ENCODE data around the gene OR6C6.
"Not testable (repeated sequence)": the region's sequence is repeated elsewhere in the genome, so short reads cannot be mapped to it uniquely, and the experiment has no call there.

Gene OR6C6

GRCh38 chr12:55296469-55296868 lies at the start of gene OR6C6:
OR6C6 (minus strand) TSS chr12:55296569; CDS start chr12:55295232, 1,337 bp downstream.
- DNase-seq = no peak

DNA sequence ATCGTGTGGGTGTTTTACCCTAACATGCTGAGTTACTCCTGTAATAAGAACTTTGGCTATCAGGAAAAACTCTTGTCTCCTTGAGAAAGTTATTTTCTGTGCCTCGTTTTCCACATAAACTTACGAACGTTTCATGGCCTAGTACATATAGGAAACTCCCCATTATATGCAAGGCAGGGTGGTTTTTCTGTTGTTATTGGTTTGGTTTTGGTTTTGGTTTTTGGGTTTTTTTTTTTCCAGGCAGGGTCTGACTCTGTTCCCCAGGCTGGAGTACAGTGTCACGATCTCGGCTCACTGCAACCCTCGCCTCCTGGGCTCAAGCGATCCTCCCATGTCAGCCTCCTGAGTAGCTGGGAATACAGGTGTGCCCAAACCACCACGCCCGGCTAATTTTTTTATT lies 39.6 kb upstream of the OR6C6 start:
- no peak for DNase-seq

DNA sequence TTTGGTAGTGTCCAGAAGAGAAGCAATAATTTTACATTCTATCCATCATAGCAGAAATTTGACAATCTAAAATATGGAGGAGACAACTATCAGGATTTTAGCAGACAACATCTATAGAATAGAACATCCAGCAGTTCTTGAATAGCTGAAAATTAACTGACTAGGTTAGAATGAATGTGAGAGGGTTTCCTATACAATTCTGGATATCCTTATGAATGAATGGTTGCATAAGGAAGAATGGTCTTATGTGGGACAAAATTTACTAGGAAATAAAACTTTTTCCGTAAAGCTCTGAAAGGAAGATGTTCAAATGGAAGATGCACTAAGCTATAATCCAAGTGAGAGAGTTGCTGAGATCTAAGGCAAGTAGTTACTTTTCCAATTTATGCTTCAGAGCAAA lies 34.1 kb upstream of the OR6C6 start, which contains the start of gene OR6C3:
TSS of gene OR6C3 (plus strand) at position 301 of the 400 bp plus-strand sequence. CDS start 955 bp downstream, outside the sequence.
- DNase-seq = no peak

DNA sequence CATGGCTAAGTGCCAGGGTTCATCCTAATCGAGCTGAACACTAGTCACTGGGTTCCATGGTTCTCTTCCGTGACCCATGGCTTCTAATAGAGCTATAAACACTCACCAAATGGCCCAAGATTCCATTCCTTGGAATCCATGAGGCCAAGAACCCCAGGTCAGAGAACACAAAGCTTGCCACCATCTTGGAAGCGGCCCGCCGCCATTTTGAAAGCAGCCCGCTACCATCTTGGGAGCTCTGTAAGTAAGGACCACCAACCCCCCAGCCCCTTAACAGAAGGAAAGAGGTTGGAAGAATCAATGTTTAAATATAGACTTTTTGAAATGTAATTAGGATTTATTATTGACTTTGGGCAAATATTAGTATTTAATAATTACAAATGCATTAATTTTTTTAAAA lies 29.4 kb upstream of the OR6C6 start:
- DNase-seq = not testable (repeated sequence)

GRCh38 chr12:55320201-55320600 lies 23.8 kb upstream of the OR6C6 start:
- DNase-seq = no peak

DNA sequence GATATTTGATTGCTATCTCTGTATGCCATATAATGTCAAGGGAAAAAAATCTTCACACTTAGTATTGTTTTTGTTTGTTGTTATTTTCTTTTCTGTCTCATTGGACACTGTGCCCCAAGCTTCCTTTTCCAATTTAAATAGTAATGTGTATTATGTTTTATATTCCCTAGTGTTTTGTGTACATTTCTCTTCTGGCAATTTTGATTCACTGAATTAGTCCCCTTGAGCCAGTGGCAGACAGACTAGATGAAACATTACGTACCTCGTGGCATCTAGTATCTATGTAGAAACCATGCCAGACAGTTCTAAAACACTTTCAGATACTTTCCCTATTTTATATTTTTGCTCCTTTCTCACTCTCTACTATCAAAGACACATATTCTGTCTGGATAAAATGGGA lies 17.7 kb upstream of the OR6C6 start, which contains the start of gene OR6C1:
TSS of gene OR6C1 (plus strand) at position 301 of the 400 bp plus-strand sequence. CDS start 6,257 bp downstream, outside the sequence.
- no peak for DNase-seq

DNA sequence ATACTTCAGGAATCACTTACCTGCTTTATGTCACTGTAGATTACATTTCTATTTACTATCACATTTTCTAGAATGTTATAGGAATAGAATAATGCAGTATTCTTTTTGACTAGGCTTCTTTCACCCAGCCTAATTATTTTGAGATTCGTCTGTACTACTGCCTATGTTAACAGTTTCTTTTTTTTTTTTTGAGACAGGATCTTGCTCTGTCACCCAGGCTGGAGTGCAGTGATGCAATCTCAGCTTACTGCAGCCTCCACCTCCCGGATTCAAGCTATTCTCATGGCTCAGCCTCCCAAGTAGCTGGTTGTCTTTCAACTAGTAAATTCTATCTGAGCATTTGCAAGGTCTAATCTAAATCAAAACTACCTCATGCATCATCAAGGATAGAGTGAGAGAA lies 6.4 kb downstream of the OR6C6 start:
- no peak for DNase-seq

DNA sequence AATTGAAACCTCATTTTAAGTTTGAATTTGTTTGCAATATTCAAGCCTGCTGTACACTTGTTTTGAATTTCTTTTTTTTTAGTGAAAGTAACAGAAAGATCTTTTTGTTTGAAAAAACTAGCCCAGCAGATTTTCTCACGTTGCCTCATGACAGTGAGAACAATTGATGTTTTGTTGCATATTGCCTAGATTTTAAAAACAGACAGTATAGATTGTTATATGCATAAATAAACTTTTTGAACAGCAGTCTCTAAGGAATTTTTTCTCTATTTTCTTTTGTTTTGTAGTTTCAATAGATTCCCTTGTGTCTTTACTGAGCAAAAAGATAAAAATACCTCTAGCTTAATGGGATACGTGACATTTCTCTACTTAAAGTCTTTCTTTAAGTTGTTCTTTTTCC lies 15.4 kb downstream of the OR6C6 start:
- no peak for DNase-seq

- no peak for DNase-seq
Observed at GRCh38 chr12:55258303-55258702, 38.1 kb downstream of the OR6C6 start.

DNA sequence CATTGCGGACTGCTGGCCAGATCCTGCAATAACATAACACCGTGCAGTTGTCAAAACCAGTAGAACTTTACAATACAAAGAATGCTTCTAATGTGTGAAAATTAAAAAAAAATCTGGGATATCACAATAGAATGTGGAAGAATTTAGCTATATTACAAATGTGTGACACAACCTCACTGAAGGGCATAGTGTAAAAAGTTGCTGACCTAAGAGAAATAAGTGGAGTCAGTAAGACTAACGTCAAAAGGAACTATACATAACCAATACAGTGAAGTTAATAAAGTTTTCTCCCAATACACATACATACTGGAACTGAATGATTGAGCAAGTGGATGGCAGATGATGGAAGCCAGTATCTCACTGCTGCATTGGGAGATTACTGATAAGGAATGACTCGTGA lies 39.5 kb downstream of the OR6C6 start:
- DNase-seq = no peak

DNA sequence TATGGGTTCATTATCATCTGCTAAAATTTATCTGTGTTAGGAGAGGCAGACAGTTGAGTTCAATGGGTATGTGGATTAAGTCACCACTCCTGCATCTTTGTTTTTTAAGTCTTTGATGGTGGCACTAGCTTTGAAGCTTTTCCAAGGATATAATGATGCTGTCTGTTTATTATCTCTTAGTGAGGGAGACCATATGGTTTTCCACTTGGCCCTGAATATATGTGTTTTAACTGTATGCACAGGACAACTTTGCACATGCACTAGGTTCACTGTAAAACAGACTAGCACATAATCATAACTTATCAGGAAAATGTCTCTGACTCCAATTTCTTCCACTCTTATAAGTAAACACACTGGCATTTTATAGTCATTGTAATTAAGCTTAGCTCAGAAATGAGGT lies 43.1 kb downstream of the OR6C6 start:
- DNase-seq = no peak

DNA sequence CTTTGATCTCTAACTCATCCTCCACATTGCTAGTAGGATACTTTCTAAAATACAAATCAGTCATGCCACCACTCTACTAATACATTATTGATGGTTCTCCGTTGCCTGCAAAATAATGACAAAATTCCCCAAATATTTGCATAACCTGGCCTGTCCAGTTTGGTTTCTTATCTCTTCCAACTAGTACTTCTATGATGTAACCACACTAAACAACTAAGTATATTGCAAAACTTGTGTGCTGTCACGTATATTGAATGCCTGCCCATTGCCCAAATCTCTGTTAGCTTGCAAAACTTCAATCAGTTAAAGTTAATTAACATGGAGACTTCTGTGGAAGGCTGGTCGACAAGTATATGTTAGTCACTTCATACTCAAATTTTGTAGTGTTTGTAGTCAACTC lies 45.4 kb downstream of the OR6C6 start:
- DNase-seq = no peak

DNA sequence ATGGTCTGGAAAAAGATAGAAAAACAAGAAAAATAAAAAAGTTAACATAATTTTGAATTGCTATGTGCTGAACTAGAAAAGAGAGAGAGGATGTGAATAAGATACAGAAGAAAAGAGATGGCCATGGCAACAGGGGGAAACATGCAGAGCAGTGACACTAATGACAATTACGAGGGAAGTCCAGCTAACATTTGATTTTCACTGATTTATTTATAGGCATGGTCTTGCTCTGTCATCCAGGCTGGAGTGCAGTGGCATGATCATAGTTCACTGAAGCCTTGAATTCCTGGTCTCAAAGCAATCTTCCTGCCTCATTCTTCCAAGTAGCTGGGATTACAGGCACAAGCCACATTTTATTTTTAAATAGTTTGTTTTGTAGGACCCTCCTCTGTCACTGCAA lies 50.2 kb downstream of the OR6C6 start:
- DNase-seq = no peak

DNA sequence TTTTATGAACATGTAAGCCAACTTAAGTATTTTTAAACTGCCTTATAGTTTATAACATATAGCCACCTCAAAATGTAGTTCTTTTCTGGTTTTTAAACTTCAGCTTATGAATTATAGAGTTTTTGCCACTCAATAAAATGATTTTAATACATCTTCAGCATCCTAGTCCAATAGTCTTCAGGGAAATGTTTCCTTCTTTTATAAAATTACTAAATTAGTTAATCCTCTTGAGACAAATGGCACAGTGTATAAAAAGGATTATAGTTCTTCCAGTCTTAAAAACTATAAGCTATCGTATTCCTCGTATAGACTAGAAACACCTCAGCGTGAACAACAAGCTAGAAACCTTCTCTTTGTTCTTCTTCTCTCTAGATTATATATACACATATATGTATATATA lies 52.1 kb downstream of the OR6C6 start, which contains the start of gene OR6C74:
TSS of gene OR6C74 (plus strand) at position 301 of the 400 bp plus-strand sequence. CDS start 2,679 bp downstream, outside the sequence.
- DNase-seq = no peak
